GM23248 (cell line): ENCODE measurements around the gene CD300LG. TPM values are rescaled to one million over a fixed set of nuclear protein-coding genes. Genes with fewer than 3 reads are reported as not detected.

Experiments used
- DNase-seq: peaks from one replicate; pipeline ENCODE4 v3.0.0-alpha.2; 2015
- H2AFZ ChIP-seq: fragments of 200-600 bp; sonication (generic); 2 replicates; pipeline ENCODE4 v1.6.1; 2016; ENCODE audit warnings: antibody characterized with exemption
- H3F3A ChIP-seq: fragments of 200-600 bp; sonication (generic); 2 replicates; pipeline ENCODE4 v1.6.1; 2016; ENCODE audit warnings: mild to moderate bottlenecking, antibody characterized with exemption, mixed run types; ENCODE audit not compliant: insufficient read depth
- H3K27ac ChIP-seq: fragments of 200-600 bp; sonication (generic); 2 replicates; pipeline ENCODE4 v1.5.1; 2016; ENCODE audit warnings: mild to moderate bottlenecking
- H3K27me3 ChIP-seq: fragments of 200-600 bp; sonication (generic); replicated peaks from 2 replicates; pipeline ENCODE4 v1.6.1; 2016; ENCODE audit warnings: mild to moderate bottlenecking; ENCODE audit not compliant: insufficient read depth
- H3K36me3 ChIP-seq: fragments of 200-600 bp; sonication (generic); 2 replicates; pipeline ENCODE4 v1.6.1; 2016; ENCODE audit warnings: low read depth, mild to moderate bottlenecking
- H3K4me1 ChIP-seq: fragments of 200-600 bp; sonication (generic); 2 replicates; pipeline ENCODE4 v1.6.1; 2016; ENCODE audit warnings: mild to moderate bottlenecking; ENCODE audit not compliant: insufficient read depth
- H3K4me2 ChIP-seq: fragments of 200-600 bp; sonication (generic); one replicate; pipeline ENCODE4 v1.6.1; 2016; ENCODE audit warnings: mild to moderate bottlenecking; ENCODE audit not compliant: unreplicated experiment
- H3K4me3 ChIP-seq: fragments of 200-600 bp; sonication (generic); 2 replicates; pipeline ENCODE4 v1.5.1; 2016; ENCODE audit warnings: mild to moderate bottlenecking
- H3K79me2 ChIP-seq: fragments of 200-600 bp; sonication (generic); 2 replicates; pipeline ENCODE4 v1.6.1; 2016; ENCODE audit warnings: mild to moderate bottlenecking; ENCODE audit not compliant: insufficient read depth
- H3K9ac ChIP-seq: fragments of 200-600 bp; sonication (generic); 2 replicates; pipeline ENCODE4 v1.6.1; 2016; ENCODE audit warnings: mild to moderate bottlenecking
- H3K9me2 ChIP-seq: fragments of 200-600 bp; sonication (generic); 2 replicates; pipeline ENCODE4 v1.6.1; 2016; ENCODE audit warnings: mixed run types, mild to moderate bottlenecking, moderate library complexity; ENCODE audit not compliant: insufficient read depth
- H3K9me3 ChIP-seq: fragments of 200-600 bp; sonication (generic); one replicate; pipeline ENCODE4 v1.6.1; 2017; ENCODE audit warnings: low read depth
- H4K20me1 ChIP-seq: fragments of 200-600 bp; sonication (generic); 2 replicates; pipeline ENCODE4 v1.6.0; 2016; ENCODE audit not compliant: insufficient read depth
- EZH2 ChIP-seq: fragments of 200-600 bp; sonication (generic); IDR thresholded peaks from 2 replicates; pipeline ENCODE4 v1.6.1; 2018; ENCODE audit warnings: antibody characterized with exemption, mild to moderate bottlenecking; ENCODE audit not compliant: insufficient read depth, poor library complexity, severe bottlenecking
- EZH2phosphoT487 ChIP-seq: fragments of 200-600 bp; sonication (generic); IDR thresholded peaks from 2 replicates; pipeline ENCODE4 v1.6.1; 2018; ENCODE audit warnings: antibody characterized with exemption, moderate library complexity, mild to moderate bottlenecking, low read depth; ENCODE audit not compliant: insufficient read depth
- WGBS, 2 experiments: methylation state at CpG; one replicate each; pipeline ENCODE4 v1.1.6; 2015 to 2017; ENCODE audit warnings: low lambda C conversion rate in 2 of 2, low coverage in 1 of 2; ENCODE audit errors: missing lambda C conversion rate in 2 of 2; 5-methylcytosine and 5-hydroxymethylcytosine counted together
- in situ Hi-C: fragments of 300-500 bp; cut with MboI; formaldehyde crosslinking; loops from 2 replicates; pipeline ENCODE4 v1.15.0; 2020
- polyA plus RNA-seq: library from polyadenylated mRNA; unstranded; fragments of >200 nt; fragmentation: Nextera tagmentation; extraction: Ambion mirVana; gene quantifications from 2 replicates; pipeline ENCODE4 v1.2.1, GENCODE V29; 2016
- total RNA-seq: library from RNA; depleted of rRNA; stranded (reverse); fragments of >200 nt; shearing (Covaris generic); gene quantifications from 2 replicates; pipeline ENCODE4 v1.2.3, GENCODE V29; 2014

The CD300LG gene
- total and polyA plus RNA-seq, 2 experiments from 2014 or later, result not detected

DNA sequence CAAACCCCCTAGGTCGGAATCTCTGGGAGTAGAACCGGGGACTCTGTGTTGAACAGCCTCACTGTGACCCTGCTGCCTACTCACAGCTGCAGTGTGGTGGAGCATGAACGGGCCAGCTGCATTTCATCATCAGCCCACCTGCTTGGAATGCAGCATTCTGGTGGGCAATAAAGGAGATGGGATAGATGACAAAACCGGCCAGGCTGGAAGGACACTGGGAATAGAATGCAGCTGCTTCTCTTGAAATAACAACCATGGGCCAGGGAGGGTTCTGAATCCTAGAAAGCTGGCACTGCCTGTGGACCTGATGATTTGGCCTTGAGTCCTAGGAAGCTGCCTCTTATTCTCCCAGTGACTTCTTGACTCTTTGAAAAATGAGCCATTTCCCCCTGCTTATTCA is 43.2 kb upstream of the CD300LG start:
- no peak overlapping the region for H3K4me3 ChIP-seq
- H3K4me1 ChIP-seq, result peaks cover 7% of the 10 kb centered on the region; the same call in 1 of the 2 replicates
- no peaks in the 10 kb centered on the region for H3K9me2 ChIP-seq
- in situ Hi-C loops, result no loop called here
- peaks cover 6% of the 10 kb centered on the region; the same call in 1 of the 2 replicates for H3K36me3 ChIP-seq
- no peak overlapping the region for H3K9ac ChIP-seq
- H3K9me3 ChIP-seq, result no peaks in the 10 kb centered on the region
- no peaks in the 10 kb centered on the region for H3K79me2 ChIP-seq
- DNase-seq, result peak; percentile 27
- H3F3A ChIP-seq, result peaks cover 19% of the 10 kb centered on the region
- no peaks in the 10 kb centered on the region for H4K20me1 ChIP-seq
- no peak overlapping the region for H3K27ac ChIP-seq
- TF ChIP-seq EZH2, result no peak
- no peak for TF ChIP-seq EZH2phosphoT487
- H3K27me3 ChIP-seq, result no peaks in the 10 kb centered on the region
- no peak overlapping the region for H2AFZ ChIP-seq
- no peak overlapping the region for H3K4me2 ChIP-seq
- WGBS, 2 experiments, result 69 to 70% methylated on average over 4 of the region's 4 CpGs

GRCh38 chr17:43805117-43805516 is 41.9 kb upstream of the CD300LG start:
- H3K27me3 ChIP-seq, result no peaks in the 10 kb centered on the region
- H3K9ac ChIP-seq, result no peak overlapping the region
- no peaks in the 10 kb centered on the region for H3K9me2 ChIP-seq
- H3K4me2 ChIP-seq, result no peak overlapping the region
- no peak overlapping the region for H3K4me3 ChIP-seq
- in situ Hi-C loops, result no loop called here
- no peaks in the 10 kb centered on the region for H3K79me2 ChIP-seq
- peaks cover 7% of the 10 kb centered on the region; the same call in 1 of the 2 replicates for H3K4me1 ChIP-seq
- no peak overlapping the region for H3K27ac ChIP-seq
- peaks cover 12% of the 10 kb centered on the region; the same call in 1 of the 2 replicates for H3K36me3 ChIP-seq
- H4K20me1 ChIP-seq, result no peaks in the 10 kb centered on the region
- H3F3A ChIP-seq, result peaks cover 19% of the 10 kb centered on the region
- H3K9me3 ChIP-seq, result no peaks in the 10 kb centered on the region
- DNase-seq, result no peak
- H2AFZ ChIP-seq, result no peak overlapping the region
- TF ChIP-seq EZH2phosphoT487, result no peak
- no peak for TF ChIP-seq EZH2

- Histone ChIP-seq H3K27ac (no peak overlapping the region), H3K9ac (no peak overlapping the region), H3K9me3 (no peaks in the 10 kb centered on the region), H3K4me1 (peaks cover 7% of the 10 kb centered on the region; the same call in 1 of the 2 replicates), H2AFZ (no peak overlapping the region), H3K4me2 (no peak overlapping the region), H3K27me3 (no peaks in the 10 kb centered on the region), H3K79me2 (no peaks in the 10 kb centered on the region), H4K20me1 (no peaks in the 10 kb centered on the region), H3K9me2 (no peaks in the 10 kb centered on the region), H3F3A (peaks cover 19% of the 10 kb centered on the region), H3K36me3 (peaks cover 12% of the 10 kb centered on the region; the same call in 1 of the 2 replicates), H3K4me3 (no peak overlapping the region)
- in situ Hi-C loops, result no loop called here
- 92 to 98% methylated on average over 4 of the region's 4 CpGs for WGBS, 2 experiments
- no peak for DNase-seq
- TF ChIP-seq EZH2 (no peak), EZH2phosphoT487 (no peak)
Observed at GRCh38 chr17:43808076-43808475, 38.9 kb upstream of the CD300LG start.

DNA sequence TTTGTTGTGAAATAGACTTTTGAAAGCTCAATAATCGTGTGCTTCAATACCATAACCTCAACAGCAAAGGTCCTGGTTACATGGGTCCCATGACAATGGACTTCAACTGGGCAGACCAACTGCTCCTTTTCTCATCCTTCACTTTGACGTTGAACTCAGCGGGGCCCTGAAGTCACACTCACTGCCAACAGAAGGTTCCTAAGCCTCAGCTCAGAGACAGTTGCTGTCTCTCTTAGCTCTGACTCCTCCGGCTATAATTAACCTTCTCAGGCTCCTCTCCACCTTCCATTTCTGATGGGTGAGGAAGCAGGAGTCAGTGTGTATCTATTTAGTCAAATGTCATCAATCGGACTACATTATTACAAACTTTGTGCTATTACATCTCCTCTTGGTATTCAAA is 37.9 kb upstream of the CD300LG start:
- H3K4me1 ChIP-seq, result peaks cover 1% of the 10 kb centered on the region; the same call in 1 of the 2 replicates
- 93 to 94% methylated on average over 5 of the region's 5 CpGs for WGBS, 2 experiments
- H3F3A ChIP-seq, result peaks cover 15% of the 10 kb centered on the region
- in situ Hi-C loops, result no loop called here
- H3K9me2 ChIP-seq, result no peaks in the 10 kb centered on the region
- no peaks in the 10 kb centered on the region for H4K20me1 ChIP-seq
- no peak overlapping the region for H3K4me2 ChIP-seq
- H3K36me3 ChIP-seq, result peaks cover 13% of the 10 kb centered on the region
- H3K4me3 ChIP-seq, result no peak overlapping the region
- H3K27me3 ChIP-seq, result no peaks in the 10 kb centered on the region
- TF ChIP-seq EZH2phosphoT487 (no peak), EZH2 (no peak)
- H3K79me2 ChIP-seq, result no peaks in the 10 kb centered on the region
- no peak for DNase-seq
- no peak overlapping the region for H3K9ac ChIP-seq
- no peak overlapping the region for H3K27ac ChIP-seq
- H3K9me3 ChIP-seq, result no peaks in the 10 kb centered on the region
- no peak overlapping the region for H2AFZ ChIP-seq

GRCh38 chr17:43810226-43810715 is 36.7 kb upstream of the CD300LG start:
- 93 to 99% methylated on average over 4 of the region's 4 CpGs for WGBS, 2 experiments
- Histone ChIP-seq H2AFZ (no peak overlapping the region), H3K4me1 (peaks cover 9% of the 10 kb centered on the region), H3K27ac (no peak overlapping the region), H3K9ac (no peak overlapping the region), H3K9me2 (no peaks in the 10 kb centered on the region), H3F3A (peaks cover 4% of the 10 kb centered on the region), H3K9me3 (no peaks in the 10 kb centered on the region), H3K79me2 (no peaks in the 10 kb centered on the region), H3K36me3 (peaks cover 12% of the 10 kb centered on the region), H3K4me2 (no peak overlapping the region), H3K27me3 (no peaks in the 10 kb centered on the region), H3K4me3 (no peak overlapping the region), H4K20me1 (no peaks in the 10 kb centered on the region)
- DNase-seq, result no peak
- in situ Hi-C loops, result no loop called here
- TF ChIP-seq EZH2phosphoT487 (no peak), EZH2 (no peak)
